C4-2B (cell line): ENCODE data around the gene DCHS1.

Experiments
- CTCF ChIP-seq: fragments of 450-650 bp; conservative IDR thresholded peaks from 2 replicates; pipeline ENCODE4 v1.5.1; 2017; ENCODE audit warnings: mild to moderate bottlenecking
- ZFX ChIP-seq: fragments of 450-650 bp; IDR thresholded peaks from 2 replicates; pipeline ENCODE4 v1.6.1; 2017

GRCh38 chr11:6620636-6621035 is 35.0 kb downstream of the DCHS1 start:
- TF ChIP-seq CTCF (no peak), ZFX (no peak)
